Stimulated activated naive CD8-positive, alpha-beta T cell treated with anti-CD3 and anti-CD28 coated beads, Interleukin-15, amount 100 ng/mL, for 72 hours (primary cell): ENCODE results near the gene ECPAS.
A peak's percentile ranks its signal among the peaks of the same experiment; 100 is the strongest.
"Not testable (repeated sequence)": the region's sequence is repeated elsewhere in the genome, so short reads cannot be mapped to it uniquely, and the experiment has no call there.

ENCODE experiments used
- ATAC-seq: fragments of 150-1000 bp; cut with Tn5 transposase; 2 replicates; pipeline ENCODE4 v1.10.0; 2021; ENCODE audit warnings: mild to moderate bottlenecking, moderate library complexity
- DNase-seq, 2 donors: peaks; one replicate each; pipeline ENCODE4 v3.0.0; 2021 to 2022
- H3K27ac Mint-ChIP-seq, 2 donors: one replicate each; pipeline ENCODE4 v1.8.0; 2022; ENCODE audit warnings: mild to moderate bottlenecking in 2 of 2, mixed read lengths in 2 of 2, moderate library complexity in 2 of 2
- H3K27me3 Mint-ChIP-seq: one replicate; pipeline ENCODE4 v1.8.0; 2022; ENCODE audit warnings: mixed read lengths
- H3K4me1 Mint-ChIP-seq: one replicate; pipeline ENCODE4 v1.8.0; 2022; ENCODE audit warnings: mild to moderate bottlenecking, mixed read lengths
- H3K4me3 Mint-ChIP-seq, 2 donors: one replicate each; pipeline ENCODE4 v1.8.0; 2022; ENCODE audit warnings: mild to moderate bottlenecking in 2 of 2, mixed read lengths in 2 of 2, moderate library complexity in 1 of 2
- H3K9me3 Mint-ChIP-seq, 2 donors: one replicate each; pipeline ENCODE4 v1.8.0; 2022; ENCODE audit warnings: mixed read lengths in 2 of 2

The ECPAS gene

GRCh38 chr9:111497196-111497595, 13.0 kb upstream of the ECPAS start:
- not testable (repeated sequence) for H3K9me3 Mint-ChIP-seq, ATAC-seq, H3K27ac Mint-ChIP-seq, H3K27me3 Mint-ChIP-seq, H3K4me1 Mint-ChIP-seq, H3K4me3 Mint-ChIP-seq, DNase-seq

GRCh38 chr9:111484572-111484894, 350 bp upstream of the ECPAS start:
- ATAC-seq (no peak), DNase-seq (no peak)
- H3K4me1 Mint-ChIP-seq: peaks cover 31% of the 10 kb centered on the region
- peaks cover 11% of the 10 kb centered on the region for H3K27me3 Mint-ChIP-seq
- no peaks in the 10 kb centered on the region for H3K9me3 Mint-ChIP-seq
- H3K4me3 Mint-ChIP-seq: peak overlapping the region; percentile 77 to 86
- H3K27ac Mint-ChIP-seq: peak overlapping the region; percentile 88 to 93

GRCh38 chr9:111483439-111483857, 735 bp downstream of the ECPAS start:
- peaks cover 11% of the 10 kb centered on the region for H3K27me3 Mint-ChIP-seq
- H3K27ac Mint-ChIP-seq: no peak overlapping the region
- H3K4me3 Mint-ChIP-seq: peak overlapping the region in 1 of 2 donors; percentile 24
- ATAC-seq (peak; percentile 45), DNase-seq (peak in 1 of 2 donors; percentile 58)
- H3K9me3 Mint-ChIP-seq: no peaks in the 10 kb centered on the region
- peaks cover 36% of the 10 kb centered on the region for H3K4me1 Mint-ChIP-seq

- H3K27me3 Mint-ChIP-seq: peaks cover 7% of the 10 kb centered on the region
- peak; percentile 68 to 70 for DNase-seq
- peak overlapping the region; percentile 88 to 89 for H3K4me3 Mint-ChIP-seq
- H3K4me1 Mint-ChIP-seq: peaks cover 36% of the 10 kb centered on the region
- H3K9me3 Mint-ChIP-seq: no peaks in the 10 kb centered on the region
- peak overlapping the region; percentile 89 to 93 for H3K27ac Mint-ChIP-seq
- peak; percentile 64 for ATAC-seq
Measured at GRCh38 chr9:111482694-111483438, 1.3 kb downstream of the ECPAS start.

GRCh38 chr9:111481885-111482636, 2.1 kb downstream of the ECPAS start:
- no peak for DNase-seq

GRCh38 chr9:111477677-111478076, 6.5 kb downstream of the ECPAS start:
- Mint-ChIP-seq H3K27ac (peak overlapping the region in 1 of 2 donors; percentile 23), H3K4me3 (no peak overlapping the region), H3K4me1 (peaks cover 52% of the 10 kb centered on the region), H3K27me3 (no peaks in the 10 kb centered on the region), H3K9me3 (no peaks in the 10 kb centered on the region)
- DNase-seq (no peak), ATAC-seq (no peak)

More at GRCh38 chr9:111481885-111482636, 2.1 kb downstream of the ECPAS start:
- peak overlapping the region; percentile 88 to 89 for H3K4me3 Mint-ChIP-seq
- H3K9me3 Mint-ChIP-seq: no peaks in the 10 kb centered on the region
- H3K27ac Mint-ChIP-seq: peak overlapping the region; percentile 89 to 93
- ATAC-seq: no peak
- peaks cover 44% of the 10 kb centered on the region for H3K4me1 Mint-ChIP-seq
- no peaks in the 10 kb centered on the region for H3K27me3 Mint-ChIP-seq

DNA sequence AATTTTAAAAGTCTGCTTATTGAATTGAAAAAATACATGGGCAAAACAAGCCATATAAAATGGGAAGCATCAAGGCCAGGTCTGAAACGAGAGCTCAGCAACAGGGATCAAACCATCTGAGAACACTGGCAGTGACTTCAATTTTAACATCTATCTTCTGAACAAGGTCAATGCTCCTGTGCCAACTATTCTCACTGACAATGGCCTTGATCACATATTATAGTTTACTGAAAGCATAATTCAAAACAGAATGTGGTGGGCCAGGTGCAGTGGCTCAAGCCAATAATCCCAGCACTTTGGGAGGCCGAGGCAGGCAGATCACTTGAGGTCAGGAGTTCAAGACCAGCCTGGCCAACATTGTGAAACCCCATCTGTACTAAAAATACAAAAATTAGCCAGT, 9.0 kb downstream of the ECPAS start:
- ATAC-seq (no peak), DNase-seq (no peak)
- Mint-ChIP-seq H3K4me3 (no peak overlapping the region), H3K27me3 (no peaks in the 10 kb centered on the region), H3K27ac (no peak overlapping the region), H3K9me3 (no peaks in the 10 kb centered on the region), H3K4me1 (peaks cover 31% of the 10 kb centered on the region)

DNA sequence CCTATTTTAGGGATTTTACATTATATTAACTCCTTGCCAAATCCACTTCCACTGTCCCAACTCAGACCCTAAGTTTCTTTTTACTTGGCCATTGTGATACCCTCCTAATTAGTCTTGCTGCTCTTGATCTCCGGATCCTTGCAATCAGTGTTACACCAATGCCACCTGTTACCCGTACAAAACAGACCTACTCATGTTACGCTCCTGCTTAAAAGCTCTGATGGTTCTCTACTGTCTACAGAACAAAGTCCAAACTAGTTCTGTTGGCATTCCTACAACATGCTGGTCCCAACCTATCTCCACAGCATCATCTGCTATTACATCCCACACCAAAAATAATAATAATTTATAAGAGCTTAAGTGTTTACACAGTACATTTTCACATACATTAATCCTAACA, 9.8 kb downstream of the ECPAS start:
- H3K4me3 Mint-ChIP-seq: no peak overlapping the region
- DNase-seq (no peak), ATAC-seq (no peak)
- H3K27me3 Mint-ChIP-seq: no peaks in the 10 kb centered on the region
- no peaks in the 10 kb centered on the region for H3K9me3 Mint-ChIP-seq
- H3K27ac Mint-ChIP-seq: no peak overlapping the region
- peaks cover 31% of the 10 kb centered on the region for H3K4me1 Mint-ChIP-seq

- Mint-ChIP-seq H3K9me3 (no peaks in the 10 kb centered on the region), H3K27me3 (no peaks in the 10 kb centered on the region), H3K27ac (no peak overlapping the region), H3K4me1 (peaks cover 34% of the 10 kb centered on the region), H3K4me3 (no peak overlapping the region)
- ATAC-seq: no peak
- no peak for DNase-seq
Measured at GRCh38 chr9:111467778-111468367, 16.3 kb downstream of the ECPAS start.

DNA sequence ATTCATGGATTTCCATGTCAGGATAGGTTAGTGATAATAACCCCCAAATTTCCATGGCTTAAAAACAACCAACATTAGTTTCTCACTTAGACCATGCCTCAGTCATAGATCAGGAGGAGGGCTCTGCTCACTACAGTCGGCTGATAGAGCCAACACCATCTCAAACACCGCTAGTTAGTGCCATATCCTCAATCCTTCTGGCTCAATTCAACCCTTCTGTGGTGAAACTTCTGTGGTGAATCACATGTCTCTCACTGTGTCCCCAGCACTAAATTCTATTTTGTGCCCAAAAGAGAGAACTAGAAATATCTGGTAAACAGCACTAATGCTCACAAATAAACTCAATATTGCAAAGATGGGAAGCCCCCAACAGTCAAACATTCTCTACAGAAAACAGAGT, 21.1 kb downstream of the ECPAS start:
- Mint-ChIP-seq H3K4me3 (no peak overlapping the region), H3K27ac (no peak overlapping the region), H3K9me3 (no peaks in the 10 kb centered on the region), H3K4me1 (peaks cover 43% of the 10 kb centered on the region), H3K27me3 (no peaks in the 10 kb centered on the region)
- DNase-seq (no peak), ATAC-seq (no peak)

GRCh38 chr9:111458139-111459009, 25.8 kb downstream of the ECPAS start:
- no peaks in the 10 kb centered on the region for H3K9me3 Mint-ChIP-seq
- DNase-seq: no peak
- H3K27ac Mint-ChIP-seq: no peak overlapping the region
- peaks cover 39% of the 10 kb centered on the region for H3K4me1 Mint-ChIP-seq
- H3K27me3 Mint-ChIP-seq: no peaks in the 10 kb centered on the region
- no peak for ATAC-seq
- no peak overlapping the region for H3K4me3 Mint-ChIP-seq

DNA sequence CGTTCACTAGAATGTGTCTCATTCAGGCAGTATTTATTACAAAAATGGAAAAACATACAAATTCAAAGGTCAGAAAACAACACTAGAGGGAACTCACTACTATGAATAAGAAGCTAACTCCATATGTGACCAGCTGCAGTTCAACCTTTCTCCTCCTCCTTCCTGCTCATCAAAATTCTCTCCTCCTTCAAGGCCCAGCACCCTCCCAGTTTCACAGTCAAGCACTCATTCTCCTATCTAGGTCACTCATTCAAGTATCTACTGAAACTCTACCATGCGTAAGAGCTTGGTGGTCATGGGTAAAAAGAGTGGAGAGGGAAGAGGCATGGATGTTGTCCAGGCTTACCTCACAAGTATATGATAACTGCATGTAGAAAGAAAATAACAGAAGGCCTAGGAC, 27.7 kb downstream of the ECPAS start:
- no peak overlapping the region for H3K4me3 Mint-ChIP-seq
- no peak overlapping the region for H3K27ac Mint-ChIP-seq
- H3K27me3 Mint-ChIP-seq: no peaks in the 10 kb centered on the region
- DNase-seq (no peak), ATAC-seq (no peak)
- no peaks in the 10 kb centered on the region for H3K9me3 Mint-ChIP-seq
- H3K4me1 Mint-ChIP-seq: peaks cover 46% of the 10 kb centered on the region

- Mint-ChIP-seq H3K27ac (no peak overlapping the region), H3K9me3 (no peaks in the 10 kb centered on the region), H3K4me1 (peaks cover 46% of the 10 kb centered on the region), H3K27me3 (no peaks in the 10 kb centered on the region), H3K4me3 (no peak overlapping the region)
- no peak for ATAC-seq
- DNase-seq: no peak
Measured at GRCh38 chr9:111455638-111456037, 28.5 kb downstream of the ECPAS start.

- no peak for ATAC-seq
- H3K9me3 Mint-ChIP-seq: no peaks in the 10 kb centered on the region
- H3K4me3 Mint-ChIP-seq: no peak overlapping the region
- DNase-seq: no peak
- no peak overlapping the region for H3K27ac Mint-ChIP-seq
- H3K27me3 Mint-ChIP-seq: no peaks in the 10 kb centered on the region
- H3K4me1 Mint-ChIP-seq: peaks cover 45% of the 10 kb centered on the region
Measured at GRCh38 chr9:111454751-111455150, 29.4 kb downstream of the ECPAS start.

DNA sequence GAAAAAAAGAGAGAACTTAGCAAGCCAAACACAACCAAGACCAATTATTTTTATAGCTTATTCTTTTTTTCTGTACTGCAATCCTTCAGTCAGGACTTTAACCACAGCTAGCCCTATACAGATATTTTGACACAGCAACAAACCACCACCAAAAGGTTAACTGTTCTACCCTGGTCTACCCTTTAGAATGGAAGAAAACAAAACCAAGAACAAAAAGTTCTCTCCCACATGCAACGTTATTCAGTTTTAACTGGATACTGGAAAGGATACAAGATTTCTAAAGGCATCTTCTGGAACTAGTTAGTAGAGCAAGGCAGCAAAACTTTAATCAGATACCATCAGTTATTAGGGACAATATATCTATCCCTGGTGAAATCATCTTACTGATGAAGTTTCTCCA, 32.6 kb downstream of the ECPAS start:
- ATAC-seq (no peak), DNase-seq (no peak)
- Mint-ChIP-seq H3K4me1 (peaks cover 18% of the 10 kb centered on the region), H3K27me3 (no peaks in the 10 kb centered on the region), H3K9me3 (no peaks in the 10 kb centered on the region), H3K27ac (no peak overlapping the region), H3K4me3 (no peak overlapping the region)
